Prostate gland (tissue), 2 donors: Measurements from ENCODE around the gene CREG1.

ENCODE experiments used
- POLR2A ChIP-seq: fragments of 450-650 bp; IDR thresholded peaks from one replicate; pipeline ENCODE4 v1.6.1; 2016; ENCODE audit warnings: antibody characterized with exemption, mild to moderate bottlenecking
- TF ChIP-seq, protein P1 (sequence below), 4 experiments: fragments of 200-600 bp in 2 of 4; fragments of 450-650 bp in 2 of 4; sonication (generic) in 2 of 4; IDR thresholded peaks; 1 replicate in 3 of 4; 2 replicates in 1 of 4; pipeline ENCODE4 v1.5.1; 2016 to 2019; ENCODE audit warnings: antibody characterized with exemption in 4 of 4, mild to moderate bottlenecking in 2 of 4, moderate library complexity in 2 of 4

DNA sequence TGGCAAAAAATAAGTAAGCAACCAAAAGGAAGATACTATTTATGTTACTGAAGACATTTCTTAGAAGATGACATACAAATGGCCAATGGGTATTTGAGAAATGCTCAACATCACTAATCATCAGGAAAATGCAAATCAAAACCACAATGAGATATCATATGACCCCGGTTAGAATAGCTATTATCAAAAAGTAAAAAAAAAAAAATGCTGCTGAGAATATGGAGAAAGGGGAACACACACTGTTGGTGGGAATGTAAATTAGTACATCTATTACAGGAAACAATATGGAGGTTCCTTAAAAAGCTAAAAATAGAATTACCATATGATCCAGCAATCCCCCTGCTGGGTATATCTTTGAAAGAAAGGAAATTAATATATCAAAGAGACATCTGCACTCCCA is 34.3 kb upstream of the CREG1 start:
- TF ChIP-seq, protein P1, sequence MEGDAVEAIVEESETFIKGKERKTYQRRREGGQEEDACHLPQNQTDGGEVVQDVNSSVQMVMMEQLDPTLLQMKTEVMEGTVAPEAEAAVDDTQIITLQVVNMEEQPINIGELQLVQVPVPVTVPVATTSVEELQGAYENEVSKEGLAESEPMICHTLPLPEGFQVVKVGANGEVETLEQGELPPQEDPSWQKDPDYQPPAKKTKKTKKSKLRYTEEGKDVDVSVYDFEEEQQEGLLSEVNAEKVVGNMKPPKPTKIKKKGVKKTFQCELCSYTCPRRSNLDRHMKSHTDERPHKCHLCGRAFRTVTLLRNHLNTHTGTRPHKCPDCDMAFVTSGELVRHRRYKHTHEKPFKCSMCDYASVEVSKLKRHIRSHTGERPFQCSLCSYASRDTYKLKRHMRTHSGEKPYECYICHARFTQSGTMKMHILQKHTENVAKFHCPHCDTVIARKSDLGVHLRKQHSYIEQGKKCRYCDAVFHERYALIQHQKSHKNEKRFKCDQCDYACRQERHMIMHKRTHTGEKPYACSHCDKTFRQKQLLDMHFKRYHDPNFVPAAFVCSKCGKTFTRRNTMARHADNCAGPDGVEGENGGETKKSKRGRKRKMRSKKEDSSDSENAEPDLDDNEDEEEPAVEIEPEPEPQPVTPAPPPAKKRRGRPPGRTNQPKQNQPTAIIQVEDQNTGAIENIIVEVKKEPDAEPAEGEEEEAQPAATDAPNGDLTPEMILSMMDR (IDR thresholded peaks at IDR 0.05) = no peak
- TF ChIP-seq POLR2A = no peak
